DND-41 (cell line): ENCODE data around the gene DLGAP4.

ENCODE experiments used
- ATAC-seq: fragments of 200-7000 bp; cut with Tn5 transposase; 3 replicates; pipeline ENCODE4 v1.9.1; 2021; ENCODE audit warnings: low read depth; ENCODE audit not compliant: insufficient read depth
- DNase-seq: peaks from one replicate; pipeline ENCODE4 v3.0.0-alpha.2; 2020
- H2AFZ ChIP-seq: 2 replicates; pipeline ENCODE4 v1.6.0; 2012; ENCODE audit warnings: low read depth, low read length
- H3K27ac ChIP-seq: 2 replicates; pipeline ENCODE4 v1.5.1; 2012; ENCODE audit warnings: low read length, inconsistent platforms
- H3K27me3 ChIP-seq: fragments of 200-600 bp; sonication (generic); 2 replicates; pipeline ENCODE4 v1.6.0; 2012; ENCODE audit warnings: low read length, mild to moderate bottlenecking, inconsistent platforms; ENCODE audit not compliant: insufficient read depth, poor library complexity
- H3K36me3 ChIP-seq: 2 replicates; pipeline ENCODE4 v1.5.1; 2012; ENCODE audit warnings: low read length, inconsistent platforms; ENCODE audit not compliant: insufficient read depth
- H3K4me1 ChIP-seq: 2 replicates; pipeline ENCODE4 v1.5.1; 2012; ENCODE audit warnings: mild to moderate bottlenecking, low read length; ENCODE audit not compliant: insufficient read depth
- H3K4me2 ChIP-seq: 2 replicates; pipeline ENCODE4 v1.6.0; 2012; ENCODE audit warnings: mild to moderate bottlenecking, moderate library complexity, low read length, inconsistent platforms; ENCODE audit not compliant: insufficient read depth
- H3K4me3 ChIP-seq, 2 experiments: fragments of 200-600 bp in 1 of 2; shearing (Covaris generic) in 1 of 2; 2 replicates each; pipeline ENCODE4 v1.5.1; 2012 to 2016; ENCODE audit warnings: inconsistent platforms in 2 of 2, low read length in 2 of 2, mild to moderate bottlenecking in 2 of 2, low read depth in 1 of 2, moderate library complexity in 1 of 2
- H3K79me2 ChIP-seq: 2 replicates; pipeline ENCODE4 v1.6.0; 2012; ENCODE audit warnings: low read length, inconsistent platforms; ENCODE audit not compliant: insufficient read depth
- H3K9ac ChIP-seq: 2 replicates; pipeline ENCODE4 v1.6.0; 2012; ENCODE audit warnings: low read depth, mild to moderate bottlenecking, inconsistent platforms, low read length, moderate library complexity
- H3K9me3 ChIP-seq: 2 replicates; pipeline ENCODE4 v1.5.1; 2012; ENCODE audit warnings: low read length, moderate library complexity, mild to moderate bottlenecking, inconsistent platforms; ENCODE audit not compliant: insufficient read depth, severe bottlenecking
- H4K20me1 ChIP-seq: 2 replicates; pipeline ENCODE4 v1.6.0; 2012; ENCODE audit warnings: low read length; ENCODE audit not compliant: insufficient read depth
- EZH2 ChIP-seq: IDR thresholded peaks from 3 replicates; pipeline ENCODE4 v1.6.1; 2012; ENCODE audit warnings: borderline replicate concordance, low read depth, mild to moderate bottlenecking, moderate library complexity, low read length, inconsistent platforms; ENCODE audit not compliant: severe bottlenecking
- TF ChIP-seq, protein P1 (sequence below): IDR thresholded peaks from 2 replicates; pipeline ENCODE4 v1.5.1; 2012; ENCODE audit warnings: borderline replicate concordance, low read length, moderate library complexity, mild to moderate bottlenecking; ENCODE audit not compliant: poor library complexity, severe bottlenecking; ENCODE audit errors: extremely low read depth

DLGAP4 gene

DNA sequence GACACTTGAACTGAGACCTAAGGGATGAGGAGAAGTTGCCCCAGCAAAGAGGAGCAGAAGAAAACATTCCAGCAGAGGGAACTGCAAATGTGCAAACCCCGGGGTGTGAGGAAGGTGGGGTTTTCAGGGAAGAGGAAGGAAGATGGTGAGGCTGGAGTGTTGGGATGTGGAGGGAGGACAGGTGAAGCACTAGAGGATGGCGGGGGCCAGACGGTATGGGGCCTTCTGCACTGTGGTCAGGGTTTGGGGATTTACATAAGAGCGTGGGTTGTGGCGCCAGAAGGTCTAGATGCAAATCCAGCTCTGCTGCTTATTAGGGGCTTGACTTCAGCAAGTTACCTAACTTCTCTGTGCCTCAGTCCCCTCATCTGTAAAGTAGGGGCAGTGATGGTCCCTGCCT is 16.0 kb downstream of the DLGAP4 start:
- no peak overlapping the region for H3K4me3 ChIP-seq
- H3K9me3 ChIP-seq: no peaks in the 10 kb centered on the region
- H3K27me3 ChIP-seq: peaks cover 10% of the 10 kb centered on the region
- no peaks in the 10 kb centered on the region for H3K4me1 ChIP-seq
- 0 out of 2 replicates have a peak, but pooled peaks cover 9% of the 10 kb centered on the region for H4K20me1 ChIP-seq
- H3K79me2 ChIP-seq: no peaks in the 10 kb centered on the region
- no peaks in the 10 kb centered on the region for H3K36me3 ChIP-seq
- TF ChIP-seq, protein P1, sequence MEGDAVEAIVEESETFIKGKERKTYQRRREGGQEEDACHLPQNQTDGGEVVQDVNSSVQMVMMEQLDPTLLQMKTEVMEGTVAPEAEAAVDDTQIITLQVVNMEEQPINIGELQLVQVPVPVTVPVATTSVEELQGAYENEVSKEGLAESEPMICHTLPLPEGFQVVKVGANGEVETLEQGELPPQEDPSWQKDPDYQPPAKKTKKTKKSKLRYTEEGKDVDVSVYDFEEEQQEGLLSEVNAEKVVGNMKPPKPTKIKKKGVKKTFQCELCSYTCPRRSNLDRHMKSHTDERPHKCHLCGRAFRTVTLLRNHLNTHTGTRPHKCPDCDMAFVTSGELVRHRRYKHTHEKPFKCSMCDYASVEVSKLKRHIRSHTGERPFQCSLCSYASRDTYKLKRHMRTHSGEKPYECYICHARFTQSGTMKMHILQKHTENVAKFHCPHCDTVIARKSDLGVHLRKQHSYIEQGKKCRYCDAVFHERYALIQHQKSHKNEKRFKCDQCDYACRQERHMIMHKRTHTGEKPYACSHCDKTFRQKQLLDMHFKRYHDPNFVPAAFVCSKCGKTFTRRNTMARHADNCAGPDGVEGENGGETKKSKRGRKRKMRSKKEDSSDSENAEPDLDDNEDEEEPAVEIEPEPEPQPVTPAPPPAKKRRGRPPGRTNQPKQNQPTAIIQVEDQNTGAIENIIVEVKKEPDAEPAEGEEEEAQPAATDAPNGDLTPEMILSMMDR: no peak
- TF ChIP-seq EZH2: no peak
- no peak overlapping the region for H2AFZ ChIP-seq
- no peak overlapping the region for H3K9ac ChIP-seq
- H3K4me2 ChIP-seq: no peak overlapping the region
- H3K27ac ChIP-seq: no peak overlapping the region
- no peak for DNase-seq
- no peak for ATAC-seq

GRCh38 chr20:36330091-36330490 is 24.0 kb downstream of the DLGAP4 start:
- no peak overlapping the region for H2AFZ ChIP-seq
- H3K4me1 ChIP-seq: no peaks in the 10 kb centered on the region
- peaks cover 9% of the 10 kb centered on the region for H4K20me1 ChIP-seq
- DNase-seq (no peak), ATAC-seq (no peak)
- peaks cover 9% of the 10 kb centered on the region for H3K27me3 ChIP-seq
- H3K27ac ChIP-seq: no peak overlapping the region
- no peak overlapping the region for H3K4me3 ChIP-seq
- H3K36me3 ChIP-seq: no peaks in the 10 kb centered on the region
- no peak for TF ChIP-seq EZH2
- TF ChIP-seq, protein P1: no peak
- no peaks in the 10 kb centered on the region for H3K9me3 ChIP-seq
- no peaks in the 10 kb centered on the region for H3K79me2 ChIP-seq
- H3K4me2 ChIP-seq: no peak overlapping the region
- H3K9ac ChIP-seq: no peak overlapping the region

DNA sequence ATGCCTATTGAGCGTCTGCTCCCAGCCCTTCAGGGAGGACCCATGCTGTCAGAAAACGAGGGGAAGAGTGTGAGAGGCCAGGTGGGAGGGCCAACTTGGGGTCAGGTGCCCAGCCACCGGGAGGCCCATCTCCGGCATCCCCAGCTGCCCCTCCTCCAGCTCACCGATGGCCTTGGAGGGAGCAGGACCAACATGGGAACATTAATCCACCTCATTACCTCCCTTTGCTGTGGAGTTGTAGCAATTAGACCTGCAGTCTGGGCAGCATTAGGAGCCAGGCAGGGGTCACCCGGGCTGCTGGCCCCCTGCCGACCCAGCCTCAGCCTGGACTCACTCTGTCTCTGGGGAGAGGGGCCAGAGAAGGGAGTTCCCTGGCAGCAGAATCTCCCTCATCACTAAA is 25.1 kb downstream of the DLGAP4 start:
- Histone ChIP-seq H4K20me1 (peaks cover 9% of the 10 kb centered on the region), H3K4me2 (no peak overlapping the region), H3K27ac (no peak overlapping the region), H3K9me3 (no peaks in the 10 kb centered on the region), H3K9ac (no peak overlapping the region), H2AFZ (no peak overlapping the region), H3K79me2 (no peaks in the 10 kb centered on the region), H3K36me3 (no peaks in the 10 kb centered on the region), H3K27me3 (peaks cover 15% of the 10 kb centered on the region), H3K4me1 (no peaks in the 10 kb centered on the region), H3K4me3 (no peak overlapping the region)
- TF ChIP-seq EZH2: no peak
- TF ChIP-seq, protein P1: no peak
- no peak for DNase-seq
- ATAC-seq: no peak

GRCh38 chr20:36333841-36334240 is 27.7 kb downstream of the DLGAP4 start:
- no peaks in the 10 kb centered on the region for H3K9me3 ChIP-seq
- no peaks in the 10 kb centered on the region for H3K36me3 ChIP-seq
- DNase-seq (no peak), ATAC-seq (no peak)
- H3K4me3 ChIP-seq: no peak overlapping the region
- TF ChIP-seq EZH2: no peak
- TF ChIP-seq, protein P1: no peak
- H3K9ac ChIP-seq: no peak overlapping the region
- no peak overlapping the region for H3K27ac ChIP-seq
- H3K27me3 ChIP-seq: peaks cover 18% of the 10 kb centered on the region
- H3K4me1 ChIP-seq: no peaks in the 10 kb centered on the region
- H4K20me1 ChIP-seq: peaks cover 13% of the 10 kb centered on the region
- no peak overlapping the region for H3K4me2 ChIP-seq
- no peak overlapping the region for H2AFZ ChIP-seq
- no peaks in the 10 kb centered on the region for H3K79me2 ChIP-seq
